ENCODE results near the gene AUNIP. TPM values are rescaled to one million over a fixed set of nuclear protein-coding genes. Genes with fewer than 3 reads are reported as not detected.

Gene AUNIP
- total RNA-seq, 1 experiment from 2014 or later: 22.2 TPM

DNA sequence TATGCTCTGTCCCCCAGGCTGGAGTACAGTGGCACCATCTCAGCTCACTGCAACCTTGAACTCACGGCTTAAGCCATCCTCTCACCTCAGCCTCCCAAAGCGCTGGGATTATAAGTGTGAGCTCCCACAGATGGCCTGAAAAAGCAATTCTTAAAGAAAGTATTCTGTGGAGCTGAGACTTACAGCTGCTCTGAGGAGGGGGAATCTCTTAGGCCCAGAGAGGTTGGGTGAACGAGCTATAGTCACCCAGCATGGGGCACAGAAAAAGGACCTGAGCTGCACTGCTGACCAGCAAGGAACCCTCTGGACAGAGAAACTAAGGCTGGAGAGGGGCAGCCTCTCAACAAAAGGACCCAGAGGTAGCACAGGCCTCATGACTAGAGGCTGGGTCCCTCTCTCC is 15.0 kb upstream of the AUNIP start:
- Histone ChIP-seq H3K23ac (ENCODE audit: insufficient read length, low read depth, low read length) (no peak overlapping the region), H3K79me2 (ENCODE audit: insufficient read depth, low read length) (no peaks in the 10 kb centered on the region), H2AFZ (ENCODE audit: low read length) (no peak overlapping the region), H3K9ac (ENCODE audit: extremely low read depth, insufficient read length, low read length) (no peak overlapping the region), H3K4ac (ENCODE audit: low read depth, low read length) (no peak overlapping the region), H3K79me1 (ENCODE audit: insufficient read depth, low read depth, low read length, poor library complexity, severe bottlenecking) (no peaks in the 10 kb centered on the region), H2BK12ac (ENCODE audit: insufficient read length, low read depth, low read length) (no peak overlapping the region), H3K56ac (ENCODE audit: insufficient read length, low read depth, low read length) (no peak overlapping the region), H3K9me3 (ENCODE audit: control insufficient read depth, low read depth, low read length) (no peaks in the 10 kb centered on the region), H2BK120ac (ENCODE audit: low read depth, low read length, poor library complexity, severe bottlenecking) (no peak overlapping the region), H3K23me2 (ENCODE audit: insufficient read length, low read depth, low read length, poor library complexity, severe bottlenecking) (peaks cover 7% of the 10 kb centered on the region), H4K5ac (ENCODE audit: insufficient read length, low read depth, low read length) (no peak overlapping the region), H3K4me2 (ENCODE audit: insufficient read depth, insufficient read length, low read length) (no peak overlapping the region), H2BK15ac (ENCODE audit: low read depth, low read length) (no peak overlapping the region), H3K14ac (ENCODE audit: insufficient read depth, low read length) (no peak overlapping the region; the same call in 1 of the 2 replicates), H3K4me1 (ENCODE audit: insufficient read depth, low read length) (no peaks in the 10 kb centered on the region; the same call in 1 of the 2 replicates), H4K20me1 (ENCODE audit: control insufficient read depth, insufficient read depth, insufficient read length) (no peaks in the 10 kb centered on the region), H3T11ph (ENCODE audit: low read length) (no peak overlapping the region), H2AK5ac (ENCODE audit: insufficient read length, low read length) (no peak overlapping the region), H3K27me3 (ENCODE audit: insufficient read depth, low read length) (no peaks in the 10 kb centered on the region; the same call in 1 of the 2 replicates), H3K27ac (ENCODE audit: insufficient read length, low read depth, low read length) (no peak overlapping the region), H3K18ac (ENCODE audit: insufficient read length, low read depth, low read length) (no peak overlapping the region), H2BK5ac (ENCODE audit: insufficient read length, low read length) (no peak overlapping the region), H4K8ac (replicated peaks; ENCODE audit: insufficient read length, low read depth, low read length) (no peak overlapping the region), H4K91ac (ENCODE audit: insufficient read length, low read depth, low read length) (no peak overlapping the region), H2BK20ac (ENCODE audit: low read depth, low read length, poor library complexity, severe bottlenecking) (no peak overlapping the region)
- WGBS (ENCODE audit: extremely low coverage, insufficient read length, low lambda C conversion rate): no CpG with 5 or more reads among the region's 3 CpGs
- no peaks in the 10 kb centered on the region for H3K9me3 Mint-ChIP-seq
- H3K4me3 Mint-ChIP-seq: no peak overlapping the region
- H3K4me1 Mint-ChIP-seq: peaks cover 25 to 33% of the 10 kb centered on the region in 2 experiments
- no peaks in the 10 kb centered on the region for H3K36me3 Mint-ChIP-seq (ENCODE audit: insufficient read depth in 1 of 3, low read depth in 3 of 3)
- no peak overlapping the region for H3K27ac Mint-ChIP-seq
- H3K27me3 Mint-ChIP-seq (ENCODE audit: low read depth): peaks cover 25% of the 10 kb centered on the region
- TF ChIP-seq, protein P1, sequence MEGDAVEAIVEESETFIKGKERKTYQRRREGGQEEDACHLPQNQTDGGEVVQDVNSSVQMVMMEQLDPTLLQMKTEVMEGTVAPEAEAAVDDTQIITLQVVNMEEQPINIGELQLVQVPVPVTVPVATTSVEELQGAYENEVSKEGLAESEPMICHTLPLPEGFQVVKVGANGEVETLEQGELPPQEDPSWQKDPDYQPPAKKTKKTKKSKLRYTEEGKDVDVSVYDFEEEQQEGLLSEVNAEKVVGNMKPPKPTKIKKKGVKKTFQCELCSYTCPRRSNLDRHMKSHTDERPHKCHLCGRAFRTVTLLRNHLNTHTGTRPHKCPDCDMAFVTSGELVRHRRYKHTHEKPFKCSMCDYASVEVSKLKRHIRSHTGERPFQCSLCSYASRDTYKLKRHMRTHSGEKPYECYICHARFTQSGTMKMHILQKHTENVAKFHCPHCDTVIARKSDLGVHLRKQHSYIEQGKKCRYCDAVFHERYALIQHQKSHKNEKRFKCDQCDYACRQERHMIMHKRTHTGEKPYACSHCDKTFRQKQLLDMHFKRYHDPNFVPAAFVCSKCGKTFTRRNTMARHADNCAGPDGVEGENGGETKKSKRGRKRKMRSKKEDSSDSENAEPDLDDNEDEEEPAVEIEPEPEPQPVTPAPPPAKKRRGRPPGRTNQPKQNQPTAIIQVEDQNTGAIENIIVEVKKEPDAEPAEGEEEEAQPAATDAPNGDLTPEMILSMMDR (conservative IDR thresholded peaks at IDR 0.05): no peak
- no peak for DNase-seq

All from H9 (cell line).